Measurements from ENCODE around the gene MISP.

DNA sequence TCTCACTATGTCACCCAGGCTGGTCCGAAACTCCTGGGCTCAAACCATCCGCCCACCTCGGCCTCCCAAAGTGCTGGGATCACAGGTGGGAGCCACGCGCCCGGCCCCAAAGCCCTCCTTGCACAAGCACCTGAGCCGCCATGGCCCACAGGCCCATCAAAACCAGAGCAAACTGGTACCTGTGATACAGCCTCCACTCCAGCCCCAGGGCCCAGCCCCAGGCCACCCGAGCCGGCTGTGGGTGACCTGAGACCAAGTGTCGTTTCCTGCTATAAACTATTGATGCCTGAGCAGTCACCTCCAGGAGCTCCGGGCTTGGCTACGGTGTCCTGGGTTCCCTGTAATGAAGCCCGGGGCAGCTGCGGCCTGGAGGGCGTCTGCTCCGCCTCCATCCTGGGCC lies 36.6 kb downstream of the MISP start:
- TF ChIP-seq POLR2A (IDR thresholded peaks at IDR 0.05; ENCODE audit: low read length) (no peak), GATA1 (IDR thresholded peaks at IDR 0.05; ENCODE audit: low read depth, low read length) (no peak)

Measured in erythroblast (primary cell).